Measurements from ENCODE around the gene POR.

DNA sequence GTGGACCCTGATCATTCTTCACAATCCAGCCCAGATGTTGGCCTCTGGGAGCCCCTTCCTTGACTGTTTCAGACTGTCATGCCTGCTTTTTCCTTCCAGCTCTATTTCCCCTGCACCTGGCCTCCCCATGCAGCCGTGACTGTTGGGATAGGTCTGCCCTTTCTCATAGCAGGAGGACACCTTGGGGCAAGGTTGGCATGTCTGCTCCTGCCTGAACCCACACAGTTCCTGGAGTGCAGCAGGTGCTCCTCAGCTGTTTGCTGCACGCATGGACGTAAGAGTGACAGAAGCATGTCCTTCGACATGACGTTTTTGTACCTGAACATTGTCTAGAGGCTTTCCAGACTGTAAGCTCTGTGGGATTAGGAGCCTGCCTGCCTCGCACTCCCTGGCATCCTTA, 24.0 kb downstream of the POR start:
- TF ChIP-seq CTCF (IDR thresholded peaks at IDR 0.05) (no peak), POLR2A (IDR thresholded peaks at IDR 0.05) (no peak)

Data from heart left ventricle (tissue), 13 donors.